ENCODE results near the gene FAM53A. TPM values are rescaled to one million over a fixed set of nuclear protein-coding genes. Genes with fewer than 3 reads are reported as not detected.
A peak's percentile ranks its signal among the peaks of the same experiment; 100 is the strongest.

Gene FAM53A
- total and polyA plus RNA-seq, 2 of the 13 experiments (the other 11 are each of a cell fraction or from before 2014, with no cell fraction given), result 0.48 to 1.1 TPM

GRCh38 chr4:1712216-1713002 is 28.3 kb upstream of the FAM53A start, which contains the start of gene SLBP (continued):
- TF ChIP-seq ZNF142 (CRISPR knock-in tag; IDR thresholded peaks at IDR 0.05) (peak; percentile 90), ZFP91 (CRISPR knock-in tag; IDR thresholded peaks at IDR 0.05; ENCODE audit: borderline replicate concordance) (peak; percentile 85), NCOA5 (CRISPR knock-in tag; IDR thresholded peaks at IDR 0.05) (0 out of 2 replicates have a peak, but pooled peaks have one; percentile 50), NR2F1 (CRISPR knock-in tag; IDR thresholded peaks at IDR 0.05) (no peak; a peak in 1 of 4 replicates), ZMAT5 (CRISPR knock-in tag; IDR thresholded peaks at IDR 0.05; ENCODE audit: borderline replicate concordance, low read depth) (no peak), ZNF512B (CRISPR knock-in tag; IDR thresholded peaks at IDR 0.05; ENCODE audit: borderline replicate concordance) (no peak), SMARCC2 (IDR thresholded peaks at IDR 0.05) (no peak), CERS6 (CRISPR knock-in tag; IDR thresholded peaks at IDR 0.05) (peak; percentile 91), CC2D1A (CRISPR knock-in tag; IDR thresholded peaks at IDR 0.05) (peak; percentile 98), ZNF7 (CRISPR knock-in tag; IDR thresholded peaks at IDR 0.05) (peak; percentile 43; the same call in 1 of the 2 replicates), SMAD1 (CRISPR knock-in tag; IDR thresholded peaks at IDR 0.05; ENCODE audit: borderline replicate concordance, low read depth) (no peak), RNF219 (CRISPR knock-in tag; IDR thresholded peaks at IDR 0.05) (0 out of 2 replicates have a peak, but pooled peaks have one; percentile 85)

Measured in HepG2 (cell line).